Choroid plexus epithelial cell (primary cell): ENCODE measurements around the gene MLPH.

Source experiments
- DNase-seq: peaks from one replicate; pipeline ENCODE4 v3.0.0-alpha.2; 2010; ENCODE audit warnings: low read depth
- H3K4me3 ChIP-seq: 2 replicates; pipeline ENCODE4 v1.5.1; 2011; ENCODE audit warnings: low read depth, mild to moderate bottlenecking, control low read depth, low read length, moderate library complexity
- TF ChIP-seq, protein P1 (sequence below): conservative IDR thresholded peaks from 2 replicates; pipeline ENCODE4 v1.5.1; 2011; ENCODE audit warnings: low read depth, mild to moderate bottlenecking, control low read depth, inconsistent platforms, low read length, moderate library complexity

MLPH gene

DNA sequence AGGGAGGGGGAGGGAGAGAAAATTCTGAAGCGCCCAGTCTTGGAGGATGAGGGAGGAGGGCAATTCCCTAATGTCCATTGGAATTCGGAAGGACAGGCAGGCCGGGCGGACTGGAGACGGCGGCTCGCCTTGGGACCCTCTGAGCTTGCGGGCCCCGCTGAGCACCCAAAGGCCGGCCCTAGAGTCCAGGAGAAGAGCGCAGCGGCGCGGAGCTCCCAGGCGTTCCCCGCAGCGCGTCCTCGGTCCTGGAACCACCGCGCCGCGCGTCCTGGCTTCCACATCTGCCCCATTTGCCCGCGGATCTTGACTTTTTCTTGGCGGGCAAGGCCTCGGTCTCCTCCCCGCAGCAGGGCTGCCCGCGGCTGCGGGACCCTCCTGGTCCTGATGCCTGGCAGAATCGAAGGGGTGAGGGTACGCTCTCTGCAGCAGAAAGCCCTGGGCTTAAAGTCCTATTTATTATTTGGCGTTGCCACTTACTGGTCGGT, 675 bp upstream of the MLPH start:
- no peak for DNase-seq
- TF ChIP-seq, protein P1, sequence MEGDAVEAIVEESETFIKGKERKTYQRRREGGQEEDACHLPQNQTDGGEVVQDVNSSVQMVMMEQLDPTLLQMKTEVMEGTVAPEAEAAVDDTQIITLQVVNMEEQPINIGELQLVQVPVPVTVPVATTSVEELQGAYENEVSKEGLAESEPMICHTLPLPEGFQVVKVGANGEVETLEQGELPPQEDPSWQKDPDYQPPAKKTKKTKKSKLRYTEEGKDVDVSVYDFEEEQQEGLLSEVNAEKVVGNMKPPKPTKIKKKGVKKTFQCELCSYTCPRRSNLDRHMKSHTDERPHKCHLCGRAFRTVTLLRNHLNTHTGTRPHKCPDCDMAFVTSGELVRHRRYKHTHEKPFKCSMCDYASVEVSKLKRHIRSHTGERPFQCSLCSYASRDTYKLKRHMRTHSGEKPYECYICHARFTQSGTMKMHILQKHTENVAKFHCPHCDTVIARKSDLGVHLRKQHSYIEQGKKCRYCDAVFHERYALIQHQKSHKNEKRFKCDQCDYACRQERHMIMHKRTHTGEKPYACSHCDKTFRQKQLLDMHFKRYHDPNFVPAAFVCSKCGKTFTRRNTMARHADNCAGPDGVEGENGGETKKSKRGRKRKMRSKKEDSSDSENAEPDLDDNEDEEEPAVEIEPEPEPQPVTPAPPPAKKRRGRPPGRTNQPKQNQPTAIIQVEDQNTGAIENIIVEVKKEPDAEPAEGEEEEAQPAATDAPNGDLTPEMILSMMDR = no peak
- peak overlapping the region; percentile 86 for H3K4me3 ChIP-seq

DNA sequence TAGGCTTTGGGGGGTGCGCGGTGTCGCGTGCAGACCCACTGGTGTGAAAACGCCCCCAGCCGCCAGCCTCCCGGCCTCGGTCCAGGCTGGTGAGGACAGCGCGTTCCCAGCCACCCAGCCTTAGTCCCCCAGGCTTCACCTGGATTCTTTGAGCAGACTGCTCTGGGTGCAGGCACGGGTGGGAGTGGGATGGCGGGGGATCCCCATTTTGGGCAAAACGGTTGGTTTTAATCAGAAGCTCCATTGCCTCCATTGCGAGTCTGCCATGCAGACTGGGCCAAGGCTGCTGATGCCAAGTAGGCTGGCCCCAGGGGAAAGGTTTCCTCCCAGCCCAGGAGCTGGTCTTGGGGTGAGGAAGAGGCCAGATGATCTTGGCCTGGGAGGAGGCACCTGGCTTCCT, 445 bp downstream of the MLPH start:
- DNase-seq = no peak
- peak overlapping the region; percentile 86 for H3K4me3 ChIP-seq
- TF ChIP-seq, protein P1 = no peak

DNA sequence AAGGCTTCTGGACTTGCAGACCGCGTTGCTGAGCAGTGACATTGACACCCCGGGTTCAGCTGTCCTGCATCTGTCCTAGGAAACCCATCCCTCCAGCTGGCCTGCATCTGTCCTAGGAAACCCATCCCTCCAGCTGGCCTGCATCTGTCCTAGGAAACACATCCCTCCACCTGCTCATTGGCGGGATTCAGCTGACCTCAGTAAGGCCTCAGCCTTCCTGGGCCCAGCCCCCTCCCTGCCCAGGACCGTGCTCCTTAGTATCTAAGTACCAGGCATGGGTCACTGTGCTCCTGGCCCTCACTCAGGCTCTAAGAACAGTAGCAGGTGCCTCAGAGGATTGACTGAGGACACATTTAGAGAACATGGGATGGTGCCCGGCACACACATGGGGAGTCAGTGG, 1.2 kb downstream of the MLPH start:
- TF ChIP-seq, protein P1 = no peak
- DNase-seq = no peak
- peak overlapping the region; percentile 86 for H3K4me3 ChIP-seq

DNA sequence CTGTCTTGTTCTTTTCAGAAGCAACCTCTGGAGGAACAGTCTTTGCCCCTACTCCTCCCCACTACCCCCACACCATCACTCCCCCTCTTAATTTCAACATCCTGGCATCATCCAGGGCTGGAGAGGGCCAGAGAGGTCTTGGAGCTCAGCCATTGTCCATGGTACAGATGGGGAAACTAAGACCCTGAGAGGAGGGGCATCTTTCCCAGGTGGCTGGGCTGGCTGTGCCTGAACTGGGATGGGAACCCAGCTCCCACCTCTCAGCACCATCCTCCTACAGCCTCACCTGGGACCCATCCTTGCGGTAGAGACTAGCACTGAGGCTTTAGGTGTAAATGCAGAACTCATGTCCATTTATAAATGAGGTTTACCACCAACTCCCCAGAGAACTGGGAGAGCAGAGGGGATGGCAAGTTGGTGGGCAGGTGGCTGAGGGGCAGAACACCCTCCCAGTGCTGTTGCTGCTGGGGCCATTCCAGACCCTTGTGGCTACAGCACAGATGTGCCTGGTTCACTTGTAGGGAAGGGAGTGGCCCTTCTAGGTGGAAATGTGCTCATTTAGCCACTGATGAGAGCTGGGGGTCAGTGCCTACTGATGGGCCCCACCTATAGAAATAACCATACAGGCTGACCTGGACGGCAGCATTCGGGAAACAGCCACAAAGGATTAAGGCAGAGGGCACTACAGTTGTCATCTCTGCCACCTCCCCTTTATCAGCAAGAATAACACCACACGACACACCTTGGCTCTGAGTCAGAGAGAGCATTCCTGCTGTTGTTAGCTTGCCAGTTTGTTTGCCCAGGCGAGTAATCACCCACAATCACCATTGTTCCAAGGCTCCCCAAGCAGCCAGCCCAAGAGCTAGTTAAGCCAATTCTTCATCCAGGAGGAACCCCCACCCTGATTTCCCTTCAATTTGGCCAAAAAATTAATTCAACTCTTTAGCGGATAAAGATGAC, 2.1 kb downstream of the MLPH start:
- TF ChIP-seq, protein P1 = no peak
- peak overlapping the region; percentile 86 for H3K4me3 ChIP-seq
- DNase-seq = no peak

DNA sequence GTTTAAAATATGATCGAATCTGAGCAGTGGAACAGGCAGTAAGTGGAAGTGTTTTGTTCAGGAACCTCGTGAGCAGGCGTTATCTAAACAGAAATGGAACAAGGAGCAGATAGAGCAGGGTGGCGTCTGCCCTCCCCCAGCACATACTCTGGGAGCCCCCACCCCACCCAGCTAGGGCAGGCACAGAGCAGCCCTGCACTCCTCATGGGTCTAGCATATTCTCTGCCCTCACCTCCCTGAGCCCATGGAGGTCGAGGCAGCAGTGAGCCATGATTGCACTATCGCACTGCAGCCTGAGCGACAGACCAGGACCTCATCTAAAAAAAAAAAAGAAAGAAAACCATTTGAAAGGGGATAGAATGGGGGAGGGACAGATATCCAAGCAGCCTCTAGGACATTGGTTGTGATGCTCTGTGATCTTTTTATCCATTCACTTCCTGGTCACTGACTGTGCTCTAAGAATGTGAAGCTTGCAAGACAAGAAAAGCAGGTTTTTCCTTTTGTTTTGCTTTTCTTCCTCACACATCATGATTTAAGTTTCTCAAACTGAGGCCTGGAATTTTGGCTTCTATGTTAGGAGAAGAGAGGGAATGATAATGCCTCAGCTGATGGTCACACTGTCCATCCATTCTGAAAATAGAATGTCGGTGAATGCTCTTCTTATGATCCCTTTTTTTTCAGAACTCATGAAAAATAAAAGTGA, 3.1 kb downstream of the MLPH start:
- no peak for DNase-seq
- TF ChIP-seq, protein P1 = no peak
- no peak overlapping the region for H3K4me3 ChIP-seq

DNA sequence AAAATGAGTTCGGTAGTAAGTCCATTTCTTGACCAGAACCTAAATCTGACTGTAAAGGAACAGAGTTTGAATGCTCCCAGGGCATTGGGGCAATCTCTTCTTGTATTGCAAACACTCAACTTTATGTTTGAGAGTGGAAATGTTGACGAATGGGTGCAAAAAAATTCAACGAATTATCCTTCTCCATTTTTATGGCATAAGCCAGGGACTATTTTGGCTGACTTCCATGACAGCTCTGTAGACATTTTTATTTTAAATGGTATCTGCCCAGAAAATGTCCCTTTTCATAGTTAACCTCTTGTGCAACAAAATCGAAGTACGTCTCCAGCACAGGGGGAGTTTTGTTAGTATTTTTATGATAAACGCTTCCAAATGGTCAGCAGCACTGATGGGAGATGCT, 3.7 kb downstream of the MLPH start:
- TF ChIP-seq, protein P1 = no peak
- no peak for DNase-seq
- H3K4me3 ChIP-seq = no peak overlapping the region
